B cell (primary cell): ENCODE results near the gene SLC6A2.

ENCODE experiments used
- CTCF ChIP-seq: fragments of 200-600 bp; IDR thresholded peaks from one replicate; pipeline ENCODE4 v1.8.0; 2022; ENCODE audit warnings: antibody characterized with exemption, mild to moderate bottlenecking
- EZH2 ChIP-seq: IDR thresholded peaks from 2 replicates; pipeline ENCODE4 v1.6.1; 2012; ENCODE audit warnings: borderline replicate concordance, low read depth, mild to moderate bottlenecking, moderate library complexity, low read length; ENCODE audit not compliant: insufficient read depth, poor library complexity, severe bottlenecking

GRCh38 chr16:55747785-55748184 lies 92.0 kb downstream of the SLC6A2 start:
- TF ChIP-seq CTCF (no peak), EZH2 (no peak)
